Effector CD8-positive, alpha-beta T cell (primary cell): ENCODE measurements around the gene GRM4.

Experiments
- DNase-seq: peaks from one replicate; lab custom pipeline; 2025; lab: John Stamatoyannopoulos, UW

GRM4 gene

DNA sequence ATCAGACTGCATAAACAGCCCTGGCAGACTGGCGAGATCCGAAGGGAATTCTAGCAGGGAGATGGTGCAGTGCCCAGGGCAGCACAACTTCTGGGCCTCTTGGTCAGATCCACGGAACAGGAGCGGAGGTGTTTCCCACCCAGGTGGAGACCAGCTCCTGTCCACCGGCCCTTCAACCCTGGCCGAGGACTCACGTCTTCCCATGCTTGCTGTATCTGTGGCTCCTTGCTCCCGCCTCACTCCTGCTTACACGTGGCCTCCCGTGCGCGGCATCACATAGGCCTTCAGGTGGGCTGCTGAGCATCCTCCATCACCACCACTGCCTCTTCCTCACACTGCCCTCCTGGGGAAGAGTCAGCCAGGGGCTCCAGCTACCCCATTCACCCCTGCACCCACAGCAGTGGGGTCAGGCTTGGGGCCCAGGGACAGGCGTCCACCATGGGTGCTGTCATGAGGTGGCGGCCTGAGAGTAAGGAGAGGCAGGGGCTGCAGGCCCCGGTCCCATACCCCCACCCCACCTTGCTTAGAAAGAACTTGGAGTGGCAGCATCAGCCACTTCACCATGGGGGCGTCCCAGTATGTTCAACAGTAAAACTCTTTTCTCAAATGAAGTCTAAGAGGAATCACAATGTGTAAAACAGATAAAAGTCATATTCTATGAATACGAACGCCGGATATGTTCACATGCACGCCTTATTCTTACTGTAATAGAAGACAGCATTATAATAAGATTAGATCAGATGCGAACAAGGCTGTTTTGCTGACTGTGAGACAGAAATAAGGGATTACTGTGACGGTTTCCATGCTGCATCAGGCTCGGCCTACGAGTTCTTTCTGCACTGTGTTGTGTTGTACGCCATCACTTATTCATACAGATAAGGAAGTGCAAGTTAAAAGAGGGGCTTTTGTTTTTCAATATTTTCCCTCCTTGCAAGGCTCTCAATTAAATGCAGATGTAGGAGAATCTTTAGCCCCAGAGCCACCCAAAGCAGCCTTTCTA is 165.4 kb downstream of the GRM4 start:
- no peak for DNase-seq

DNA sequence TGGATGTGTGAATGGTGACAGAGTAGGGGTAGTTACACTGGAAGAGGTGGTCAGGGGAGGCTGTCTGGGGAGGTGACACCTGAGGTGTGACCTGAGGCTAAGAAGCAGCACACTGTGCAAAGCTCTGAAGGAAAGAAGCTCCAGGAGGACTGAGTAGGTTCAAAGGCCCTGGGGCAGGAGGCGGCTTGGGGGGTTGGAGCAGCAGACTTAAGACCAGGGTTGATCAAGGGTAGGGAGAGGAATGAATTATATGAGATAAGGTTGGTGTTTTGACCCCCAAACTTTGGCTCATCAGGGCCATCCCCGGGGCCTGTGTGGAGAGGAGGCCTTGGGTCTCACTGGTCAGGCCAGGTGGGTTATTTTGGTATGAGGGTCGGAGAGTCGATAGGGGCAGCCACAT is 166.1 kb downstream of the GRM4 start:
- no peak for DNase-seq

DNA sequence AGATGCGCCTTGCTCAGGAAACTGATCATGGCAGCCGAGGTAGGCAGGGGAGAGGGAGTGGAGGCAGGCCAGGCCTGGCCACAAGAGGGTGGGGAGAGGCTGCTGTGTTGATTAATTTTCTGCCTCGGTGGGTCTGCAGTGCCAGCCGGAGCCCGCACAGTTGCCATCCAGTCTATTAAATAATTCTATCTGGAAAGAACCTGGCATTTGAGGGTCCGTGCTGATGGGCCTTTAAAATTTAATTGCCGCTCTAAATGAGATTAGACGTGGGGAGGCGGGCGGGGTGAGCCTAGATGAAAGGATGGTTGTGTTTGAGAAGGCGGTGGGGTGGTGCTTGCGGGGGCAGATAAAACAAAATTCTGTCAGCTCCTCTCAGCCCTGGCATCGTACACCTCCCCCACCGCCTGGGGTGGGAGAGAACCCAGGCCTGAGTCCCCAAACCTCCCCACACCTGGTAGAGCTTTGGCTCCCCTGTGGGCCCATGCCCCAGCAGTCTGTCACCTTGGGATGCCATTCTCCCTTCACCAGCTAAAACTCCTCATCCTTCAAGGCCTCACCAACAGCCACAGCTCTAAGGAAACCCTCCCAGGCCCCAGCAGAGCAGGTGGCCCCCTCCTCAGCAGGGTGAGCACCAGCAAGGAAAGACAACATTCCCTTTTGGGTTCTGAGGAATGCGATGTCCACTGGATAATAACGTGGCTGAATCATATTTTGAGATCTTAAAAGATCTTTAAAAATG is 167.3 kb downstream of the GRM4 start:
- no peak for DNase-seq

DNA sequence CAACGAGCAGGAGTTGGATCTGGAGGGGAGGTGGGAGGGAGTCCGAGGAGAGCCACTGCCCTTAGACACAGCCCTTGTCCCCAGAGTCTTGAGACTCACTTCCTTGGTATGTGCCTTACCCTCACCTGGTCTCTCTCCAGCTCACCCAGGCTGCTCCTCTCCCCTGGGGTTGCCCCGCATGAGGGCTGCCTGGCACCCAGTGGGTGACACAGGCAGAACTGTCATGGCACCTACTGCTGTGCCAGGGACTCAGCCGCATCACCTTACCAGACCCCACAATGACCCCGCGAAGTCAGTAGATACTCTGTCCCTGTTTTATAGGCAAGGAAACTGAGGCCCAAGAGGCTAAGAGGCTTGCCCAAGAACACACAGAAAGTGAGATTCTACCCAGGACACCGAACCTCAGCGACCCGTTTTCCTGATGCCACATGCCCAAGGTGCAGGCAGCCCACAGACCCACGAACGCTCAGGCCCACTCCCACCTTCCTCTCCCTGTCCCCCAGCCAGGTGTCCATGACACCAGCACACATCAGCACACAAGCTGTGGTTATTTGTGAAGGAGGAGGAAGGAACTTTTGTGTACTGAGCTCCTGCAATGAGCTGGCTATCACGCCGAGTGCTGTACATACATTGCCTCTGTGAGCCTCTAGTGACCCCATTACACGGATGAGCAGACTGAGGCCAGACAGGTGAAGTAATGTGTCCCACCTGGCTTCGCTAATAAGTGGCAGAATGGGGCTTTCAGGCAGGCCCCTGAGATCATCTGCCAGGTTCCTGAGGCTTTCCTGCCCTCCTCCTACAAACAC is 168.1 kb downstream of the GRM4 start:
- DNase-seq = no peak

- DNase-seq = no peak
Measured at GRCh38 chr6:33976437-33977360, 169.2 kb downstream of the GRM4 start.

- no peak for DNase-seq
Measured at GRCh38 chr6:33975661-33976436, 170.0 kb downstream of the GRM4 start.

DNA sequence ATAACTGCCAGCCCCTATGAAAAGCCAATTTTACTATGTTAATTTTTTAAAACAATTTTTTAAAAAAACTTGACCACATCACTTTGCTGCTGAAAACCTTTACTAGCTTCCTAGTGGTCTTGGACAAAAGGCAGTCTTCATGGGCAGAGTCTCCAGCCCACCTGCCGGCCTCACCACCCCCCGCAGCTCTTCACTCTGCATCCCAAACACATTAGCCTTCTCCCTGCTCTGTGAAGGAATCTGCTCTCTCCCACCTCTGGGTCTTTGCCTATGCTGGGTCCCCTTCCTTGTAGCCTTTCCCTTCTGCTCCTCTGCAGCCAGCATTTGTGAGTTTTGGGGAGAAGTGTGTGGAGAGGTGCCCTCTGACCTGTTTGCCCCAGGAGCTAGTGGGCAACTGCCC is 171.4 kb downstream of the GRM4 start:
- no peak for DNase-seq

DNA sequence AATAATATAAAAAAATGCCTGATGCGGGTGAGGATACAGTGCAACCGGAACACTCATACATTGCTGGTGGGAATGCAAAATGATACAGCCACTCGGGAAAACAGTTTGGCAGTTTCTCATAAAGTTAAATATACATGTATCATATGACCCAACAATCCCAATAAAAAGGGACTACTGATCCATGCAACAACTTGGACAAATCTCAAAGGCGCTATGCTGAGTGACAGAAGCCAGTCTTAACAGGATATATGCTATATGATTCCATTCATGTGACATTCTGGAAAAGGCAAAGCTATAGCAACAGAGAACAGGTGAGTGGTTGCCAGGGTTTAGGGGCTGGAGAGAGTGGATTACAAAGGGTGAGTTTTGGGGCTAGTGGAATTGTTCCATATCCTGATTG is 171.9 kb downstream of the GRM4 start:
- DNase-seq = no peak

GRCh38 chr6:33971580-33971979 is 174.3 kb downstream of the GRM4 start:
- DNase-seq = no peak
